WTC11 (cell line): ENCODE results near the gene NOX3. TPM values are rescaled to one million over a fixed set of nuclear protein-coding genes. Genes with fewer than 3 reads are reported as not detected.

Source experiments
- ATAC-seq: fragments of 200-7000 bp; cut with Tn5 transposase; 2 replicates; pipeline ENCODE4 v1.10.0; 2021; ENCODE audit warnings: mild to moderate bottlenecking, moderate library complexity
- CTCF ChIA-PET: fragments of 300-600 bp; sonication (Branson Sonifier 250); formaldehyde crosslinking; loops from one replicate; lab custom pipeline; 2021; ENCODE audit warnings: antibody characterized with exemption; lab: Charles Lee
- POLR2A ChIA-PET: fragments of 350-600 bp; sonication (Branson Sonifier 250); formaldehyde crosslinking; loops from one replicate; lab custom pipeline; 2021; ENCODE audit warnings: antibody characterized with exemption; lab: Charles Lee
- DNase-seq: peaks from one replicate; pipeline ENCODE4 v3.0.0; 2021; ENCODE audit warnings: low spot score
- H3K27ac Mint-ChIP-seq: 2 replicates; pipeline ENCODE4 v1.8.0; 2021; ENCODE audit warnings: mixed read lengths
- H3K27me3 Mint-ChIP-seq: 2 replicates; pipeline ENCODE4 v1.8.0; 2021; ENCODE audit warnings: low read depth, mild to moderate bottlenecking, moderate library complexity, mixed read lengths
- H3K36me3 Mint-ChIP-seq: 2 replicates; pipeline ENCODE4 v1.8.0; 2021; ENCODE audit warnings: mixed read lengths
- H3K4me1 Mint-ChIP-seq: 2 replicates; pipeline ENCODE4 v1.8.0; 2022; ENCODE audit warnings: mixed read lengths
- H3K4me3 Mint-ChIP-seq: 2 replicates; pipeline ENCODE4 v1.8.0; 2021; ENCODE audit warnings: mild to moderate bottlenecking, moderate library complexity, mixed read lengths
- H3K9me3 Mint-ChIP-seq: 2 replicates; pipeline ENCODE4 v1.8.0; 2021; ENCODE audit warnings: mixed read lengths
- FOXJ3 ChIP-seq: sonication (generic); formaldehyde crosslinking; IDR thresholded peaks from 2 replicates; pipeline ENCODE4 v1.9.0; 2021; ENCODE audit warnings: missing genetic modification reagents, mild to moderate bottlenecking, borderline replicate concordance
- MYBL2 ChIP-seq: sonication (generic); formaldehyde crosslinking; IDR thresholded peaks from 2 replicates; pipeline ENCODE4 v1.8.1; 2023; ENCODE audit warnings: mild to moderate bottlenecking, moderate library complexity, missing genetic modification reagents
- TCF7 ChIP-seq: sonication (generic); formaldehyde crosslinking; IDR thresholded peaks from 2 replicates; pipeline ENCODE4 v1.8.0; 2022; ENCODE audit warnings: mild to moderate bottlenecking, low read depth, missing genetic modification reagents, moderate library complexity
- ZNF232 ChIP-seq: sonication (generic); formaldehyde crosslinking; IDR thresholded peaks from 2 replicates; pipeline ENCODE4 v1.8.0; 2022; ENCODE audit warnings: mild to moderate bottlenecking, missing genetic modification reagents
- total RNA-seq: library from RNA; stranded (reverse); gene quantifications from 3 replicates; pipeline ENCODE4 v1.2.3, GENCODE V29; 2021
- TF ChIP-seq, protein P1 (sequence below): fragments of 250-450 bp; sonication (Bioruptor Pico); conservative IDR thresholded peaks from 2 replicates; pipeline ENCODE4 v1.9.0; 2021; ENCODE audit warnings: mild to moderate bottlenecking
- TF ChIP-seq, protein P2 (sequence below): sonication (generic); formaldehyde crosslinking; IDR thresholded peaks from 2 replicates; pipeline ENCODE4 v1.8.0; 2022; ENCODE audit warnings: missing genetic modification reagents

Gene NOX3
- total RNA-seq, 1 experiment from 2014 or later, result not detected

DNA sequence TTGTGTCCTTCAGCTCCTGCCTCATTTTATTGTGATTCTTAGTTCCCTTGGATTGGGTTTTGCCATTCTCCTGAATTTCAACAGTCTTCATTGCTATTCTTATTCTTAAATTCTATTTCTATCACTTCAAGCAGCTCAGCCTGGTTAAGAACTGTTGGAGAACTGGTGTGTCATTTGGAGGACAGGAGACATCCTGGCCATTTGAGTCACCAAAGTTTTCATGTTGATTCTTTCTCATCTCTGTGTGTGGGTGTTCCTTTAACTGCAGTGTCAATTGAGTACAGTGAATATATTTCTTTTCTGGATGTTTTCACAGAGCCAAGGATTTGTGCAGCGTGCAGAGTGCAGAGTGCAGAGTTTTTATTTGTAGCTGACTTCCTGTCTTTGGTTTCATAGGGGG lies 107.8 kb downstream of the NOX3 start (continued):
- TF ChIP-seq, protein P1, sequence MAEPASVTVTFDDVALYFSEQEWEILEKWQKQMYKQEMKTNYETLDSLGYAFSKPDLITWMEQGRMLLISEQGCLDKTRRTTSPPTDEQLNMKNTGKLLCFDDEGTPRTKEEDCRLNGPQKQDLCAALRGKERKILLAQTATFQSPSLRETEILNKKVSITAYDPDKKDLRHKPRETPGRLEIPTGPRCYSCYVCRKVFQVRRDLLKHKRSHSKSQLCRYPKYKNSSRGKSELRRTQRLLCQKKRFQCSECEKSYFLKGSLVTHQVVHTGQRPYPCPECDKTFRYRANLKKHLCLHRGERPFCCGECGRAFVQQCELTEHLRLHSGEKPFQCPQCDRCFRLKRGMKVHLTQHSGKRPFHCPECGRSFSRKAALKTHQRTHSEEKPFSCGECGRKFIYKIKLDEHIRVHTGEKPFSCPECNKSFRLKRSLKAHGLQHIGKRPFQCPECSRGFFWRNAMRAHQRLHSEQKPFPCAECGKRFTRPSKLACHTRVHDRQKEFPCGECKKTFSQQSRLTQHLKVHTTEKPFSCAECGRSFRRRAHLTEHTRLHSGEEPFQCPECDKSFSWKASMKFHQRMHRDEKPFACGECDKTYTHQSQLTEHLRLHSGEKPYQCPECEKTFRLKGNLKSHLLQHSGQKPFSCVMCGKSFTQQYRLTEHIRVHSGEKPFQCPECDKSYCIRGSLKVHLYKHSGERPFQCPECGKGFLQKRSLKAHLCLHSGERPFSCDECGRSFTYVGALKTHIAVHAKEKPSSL (CRISPR knock-in tag), result no peak
- TF ChIP-seq, all 79 proteins: peak for 0

DNA sequence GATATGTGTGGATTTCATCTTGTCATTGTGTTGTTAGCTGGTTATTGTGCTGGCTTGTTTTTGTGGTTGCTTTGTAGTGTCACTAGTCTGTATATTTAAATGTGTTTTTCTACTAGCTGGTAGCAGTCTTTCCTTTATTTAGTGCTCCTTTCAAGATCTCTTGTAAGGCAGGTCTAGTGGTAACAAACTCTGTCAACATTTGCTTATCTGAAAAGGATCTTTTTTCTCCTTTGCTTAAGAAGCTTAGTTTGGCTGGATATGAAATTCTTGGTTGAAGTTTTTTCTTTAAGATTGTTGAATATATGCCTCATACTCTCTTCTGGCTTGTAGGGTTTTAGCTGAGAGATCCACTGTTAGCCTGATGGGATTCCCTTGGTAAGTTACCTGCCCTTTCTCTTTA lies 108.7 kb downstream of the NOX3 start:
- TF ChIP-seq, protein P2, sequence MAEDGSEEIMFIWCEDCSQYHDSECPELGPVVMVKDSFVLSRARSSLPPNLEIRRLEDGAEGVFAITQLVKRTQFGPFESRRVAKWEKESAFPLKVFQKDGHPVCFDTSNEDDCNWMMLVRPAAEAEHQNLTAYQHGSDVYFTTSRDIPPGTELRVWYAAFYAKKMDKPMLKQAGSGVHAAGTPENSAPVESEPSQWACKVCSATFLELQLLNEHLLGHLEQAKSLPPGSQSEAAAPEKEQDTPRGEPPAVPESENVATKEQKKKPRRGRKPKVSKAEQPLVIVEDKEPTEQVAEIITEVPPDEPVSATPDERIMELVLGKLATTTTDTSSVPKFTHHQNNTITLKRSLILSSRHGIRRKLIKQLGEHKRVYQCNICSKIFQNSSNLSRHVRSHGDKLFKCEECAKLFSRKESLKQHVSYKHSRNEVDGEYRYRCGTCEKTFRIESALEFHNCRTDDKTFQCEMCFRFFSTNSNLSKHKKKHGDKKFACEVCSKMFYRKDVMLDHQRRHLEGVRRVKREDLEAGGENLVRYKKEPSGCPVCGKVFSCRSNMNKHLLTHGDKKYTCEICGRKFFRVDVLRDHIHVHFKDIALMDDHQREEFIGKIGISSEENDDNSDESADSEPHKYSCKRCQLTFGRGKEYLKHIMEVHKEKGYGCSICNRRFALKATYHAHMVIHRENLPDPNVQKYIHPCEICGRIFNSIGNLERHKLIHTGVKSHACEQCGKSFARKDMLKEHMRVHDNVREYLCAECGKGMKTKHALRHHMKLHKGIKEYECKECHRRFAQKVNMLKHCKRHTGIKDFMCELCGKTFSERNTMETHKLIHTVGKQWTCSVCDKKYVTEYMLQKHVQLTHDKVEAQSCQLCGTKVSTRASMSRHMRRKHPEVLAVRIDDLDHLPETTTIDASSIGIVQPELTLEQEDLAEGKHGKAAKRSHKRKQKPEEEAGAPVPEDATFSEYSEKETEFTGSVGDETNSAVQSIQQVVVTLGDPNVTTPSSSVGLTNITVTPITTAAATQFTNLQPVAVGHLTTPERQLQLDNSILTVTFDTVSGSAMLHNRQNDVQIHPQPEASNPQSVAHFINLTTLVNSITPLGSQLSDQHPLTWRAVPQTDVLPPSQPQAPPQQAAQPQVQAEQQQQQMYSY (CRISPR knock-in tag), result no peak
- TF ChIP-seq TCF7 (CRISPR knock-in tag) (no peak), ZNF232 (CRISPR knock-in tag) (no peak), FOXJ3 (CRISPR knock-in tag) (no peak), MYBL2 (CRISPR knock-in tag) (no peak)
- ATAC-seq, result no peak
- no peaks in the 10 kb centered on the region; the same call in 1 of the 2 replicates for H3K27me3 Mint-ChIP-seq
- ChIA-PET POLR2A (no interaction called here), CTCF (no interaction called here)
- DNase-seq, result no peak
- H3K4me1 Mint-ChIP-seq, result no peaks in the 10 kb centered on the region
- H3K36me3 Mint-ChIP-seq, result peaks cover 12% of the 10 kb centered on the region
- H3K27ac Mint-ChIP-seq, result no peak overlapping the region
- peaks cover 48% of the 10 kb centered on the region for H3K9me3 Mint-ChIP-seq
- no peak overlapping the region for H3K4me3 Mint-ChIP-seq

Other genes with a start within 250 kb of the NOX3 start
- gene CLDN20, start 191.8 kb downstream of the NOX3 start, total RNA-seq, result not detected in 3 replicates
- 40.7 to 43.6 TPM (median 41.8 TPM) in 3 replicates for gene TFB1M, start 141.4 kb downstream of the NOX3 start, total RNA-seq